K562 (cell line): ENCODE results near the gene DNALI1. TPM values are rescaled to one million over a fixed set of nuclear protein-coding genes. Genes with fewer than 3 reads are reported as not detected.

Experiments used
- ATAC-seq: fragments of 200-7000 bp; cut with Tn5 transposase; 3 replicates; pipeline ENCODE4 v1.9.1; 2020; ENCODE audit warnings: moderate library complexity
- BruUV-seq: library from RNA; stranded (reverse); fragments of 400-500 nt; replicated peaks from 2 replicates; lab custom pipeline; 2021; lab: Mats Ljungman, UMichigan
- CTCF ChIA-PET: fragments of 300-600 bp; formaldehyde crosslinking; extraction: SDS; loops from one replicate; lab custom pipeline; 2021; ENCODE audit warnings: low intra/inter-chr PET ratio; lab: Yijun Ruan, JAX
- POLR2A ChIA-PET: fragments of 300-600, 350-650 bp; sonication (Branson Sonifier 250); formaldehyde crosslinking; extraction: SDS; loops from one replicate; lab custom pipeline; 2021; ENCODE audit warnings: antibody characterized with exemption, inconsistent platforms; lab: Yijun Ruan, JAX
- DNase-seq, 4 experiments: peaks; one replicate each; pipeline versions ENCODE4 v3.0.0 to v3.0.0-alpha.2; 2011 to 2018; ENCODE audit warnings: low spot score in 3 of 4, mixed read lengths in 3 of 4; ENCODE audit errors: extremely low read depth in 1 of 4
- FAIRE-seq: peaks from 2 replicates; lab custom pipeline; 2011; peaks lifted over from hg19 to GRCh38; lab: Jason Lieb, UNC
- H2AFZ ChIP-seq: 2 replicates; pipeline ENCODE4 v1.6.0; 2011; ENCODE audit warnings: low read depth, low read length, control low read depth, inconsistent platforms
- H3K27ac ChIP-seq: fragments of 200-600 bp; 3 replicates; pipeline ENCODE4 v1.8.0; 2011; ENCODE audit warnings: low read depth, mild to moderate bottlenecking, control low read depth, inconsistent platforms, low read length, moderate library complexity, mixed read lengths; ENCODE audit errors: extremely low read depth
- H3K27me3 ChIP-seq, 2 experiments: fragments of 300-600 bp in 1 of 2; 2 replicates in 1 of 2; 3 replicates in 1 of 2; pipeline versions ENCODE4 v1.6.0 to v1.8.0; 2011; ENCODE audit warnings: inconsistent platforms in 2 of 2, low read length in 2 of 2, mild to moderate bottlenecking in 1 of 2, mixed read lengths in 1 of 2, moderate library complexity in 1 of 2; ENCODE audit not compliant: control insufficient read depth in 2 of 2, insufficient read depth in 2 of 2
- H3K36me3 ChIP-seq: fragments of 300-600 bp; 3 replicates; pipeline ENCODE4 v1.8.0; 2011; ENCODE audit warnings: mild to moderate bottlenecking, low read length, inconsistent platforms; ENCODE audit not compliant: control insufficient read depth, insufficient read depth
- H3K4me1 ChIP-seq, 2 experiments: fragments of 200-600 bp in 1 of 2; replicated peaks in 1 of 2; 2 replicates in 1 of 2; 3 replicates in 1 of 2; pipeline versions ENCODE4 v1.5.1 to v1.8.0; 2011; ENCODE audit warnings: inconsistent platforms in 2 of 2, low read length in 2 of 2, mild to moderate bottlenecking in 1 of 2, mixed read lengths in 1 of 2, moderate library complexity in 1 of 2; ENCODE audit not compliant: control insufficient read depth in 2 of 2, insufficient read depth in 2 of 2
- H3K4me2 ChIP-seq: 2 replicates; pipeline ENCODE4 v1.6.1; 2011; ENCODE audit warnings: low read length, control low read depth, inconsistent platforms, mixed read lengths; ENCODE audit not compliant: insufficient read depth
- H3K4me3 ChIP-seq: fragments of 200-600 bp; sonication (generic), shearing (Covaris generic); 2 replicates; pipeline ENCODE4 v1.5.1; 2016; ENCODE audit warnings: control low read depth, inconsistent platforms
- H3K79me2 ChIP-seq: fragments of 200-600 bp; 3 replicates; pipeline ENCODE4 v1.8.0; 2011; ENCODE audit warnings: low read length, inconsistent platforms; ENCODE audit not compliant: control insufficient read depth, insufficient read depth
- H3K9ac ChIP-seq, 2 experiments: 2 replicates each; pipeline versions ENCODE4 v1.6.0 to v1.6.1; 2011; ENCODE audit warnings: low read depth in 2 of 2, low read length in 2 of 2, control low read depth in 1 of 2, inconsistent platforms in 1 of 2, mild to moderate bottlenecking in 1 of 2, mixed read lengths in 1 of 2; ENCODE audit not compliant: insufficient read depth in 1 of 2
- H3K9me1 ChIP-seq: one replicate; pipeline ENCODE4 v1.6.0; 2011; ENCODE audit warnings: inconsistent platforms, mild to moderate bottlenecking, low read length, moderate library complexity; ENCODE audit not compliant: control insufficient read depth, insufficient read depth
- H3K9me3 ChIP-seq: replicated peaks from 2 replicates; pipeline ENCODE4 v1.5.1; 2011; ENCODE audit warnings: low read depth, low read length, inconsistent platforms; ENCODE audit not compliant: control insufficient read depth, insufficient read depth
- H4K20me1 ChIP-seq: replicated peaks from 2 replicates; pipeline ENCODE4 v1.6.1; 2011; ENCODE audit warnings: low read length, inconsistent platforms, mixed read lengths; ENCODE audit not compliant: control insufficient read depth, insufficient read depth
- ARID2 ChIP-seq: fragments of 450-650 bp; IDR thresholded peaks from 2 replicates; pipeline ENCODE4 v1.6.1; 2017; ENCODE audit warnings: antibody characterized with exemption, mild to moderate bottlenecking
- CHD1 ChIP-seq: fragments of 200-600 bp; sonication (generic); IDR thresholded peaks from one replicate; pipeline ENCODE4 v1.6.1; 2012; ENCODE audit warnings: mild to moderate bottlenecking, moderate library complexity, low read length, inconsistent platforms
- GABPB1 ChIP-seq: sonication (generic); formaldehyde crosslinking; IDR thresholded peaks from 2 replicates; pipeline ENCODE4 v1.8.0; 2022; ENCODE audit warnings: mild to moderate bottlenecking, missing genetic modification reagents
- GTF2E2 ChIP-seq: fragments of 200-800 bp; sonication (Bioruptor generic); IDR thresholded peaks from 2 replicates; pipeline ENCODE4 v1.6.1; 2016; ENCODE audit warnings: missing genetic modification characterization, missing compliant biosample characterization
- POLR3G ChIP-seq: IDR thresholded peaks from 2 replicates; pipeline ENCODE4 v1.6.1; 2011; ENCODE audit not compliant: insufficient read length, insufficient replicate concordance; ENCODE audit errors: extremely low read depth
- SETDB1 ChIP-seq: IDR thresholded peaks from one replicate; pipeline ENCODE4 v1.6.1; 2012; ENCODE audit warnings: low read length, control low read depth, inconsistent platforms
- SMAD4 ChIP-seq: fragments of 250-450 bp; sonication (Bioruptor Pico); conservative IDR thresholded peaks from 2 replicates; pipeline ENCODE4 v1.8.0; 2021; ENCODE audit warnings: inconsistent platforms, mild to moderate bottlenecking, moderate library complexity
- ZNF253 ChIP-seq: fragments of 250-450 bp; sonication (Bioruptor Pico); conservative IDR thresholded peaks from 2 replicates; pipeline ENCODE4 v1.6.1; 2021; ENCODE audit warnings: mild to moderate bottlenecking
- ZNF668 ChIP-seq: fragments of 250-450 bp; sonication (Bioruptor Pico); IDR thresholded peaks from 2 replicates; pipeline ENCODE4 v1.8.0; 2022; ENCODE audit warnings: mild to moderate bottlenecking, inconsistent platforms
- ZNF707 ChIP-seq: fragments of 250-450 bp; sonication (Bioruptor Pico); conservative IDR thresholded peaks from 2 replicates; pipeline ENCODE4 v1.8.0; 2022; ENCODE audit warnings: inconsistent platforms, mild to moderate bottlenecking, moderate library complexity
- WGBS: fragments of 100-300 bp; shearing (Covaris generic); methylation state at CpG from one replicate; pipeline ENCODE4 v1.1.6; 2016; ENCODE audit warnings: low coverage, mixed read lengths; ENCODE audit not compliant: insufficient coverage; ENCODE audit errors: missing lambda C conversion rate; 5-methylcytosine and 5-hydroxymethylcytosine counted together
- in situ Hi-C: fragments of 300-500 bp; cut with MboI; formaldehyde crosslinking; loops from 4 replicates; pipeline ENCODE4 v1.15.0; 2018; ENCODE audit warnings: inconsistent platforms, mixed read lengths
- intact Hi-C: fragments of 100-400 bp; cut with micrococcal nuclease; formaldehyde crosslinking; loops from 2 replicates; pipeline ENCODE4 v1.14.2; 2022
- polyA plus RNA-seq, 8 experiments: library from polyadenylated mRNA; depleted of rRNA in 4 of 8; stranded (reverse) in 5 of 8; unstranded in 3 of 8; fragments of >200 nt; fragmentation: Nextera tagmentation in 2 of 8; fragmentation: Illumina TruSeq in 1 of 8; extraction: Ambion mirVana in 2 of 8; extraction: Trizol in 1 of 8; gene quantifications; 2 replicates each; pipeline versions ENCODE4 v1.2.1 to v1.2.3, GENCODE V29; 2011 to 2014; ENCODE audit warnings: inconsistent platforms in 1 of 8, missing spikeins in 1 of 8
- total RNA-seq, 7 experiments: library from RNA; depleted of rRNA in 6 of 7; stranded (reverse); fragments of >200 nt in 6 of 7; fragmentation: Illumina TruSeq in 2 of 7; extraction: Trizol in 2 of 7; gene quantifications; 2 replicates each; pipeline versions ENCODE4 v1.2.1 to v1.2.3, GENCODE V29; 2011 to 2021; ENCODE audit warnings: low replicate concordance in 1 of 7
- TF ChIP-seq, protein P1 (sequence below): fragments of 250-450 bp; sonication (Bioruptor Pico); IDR thresholded peaks from 2 replicates; pipeline ENCODE4 v1.5.0; 2020; ENCODE audit warnings: mild to moderate bottlenecking, borderline replicate concordance
- TF ChIP-seq, protein P2 (sequence below): IDR thresholded peaks from 2 replicates; pipeline ENCODE4 v1.6.1; 2011; ENCODE audit not compliant: insufficient read length; ENCODE audit errors: extremely low read depth
- TF ChIP-seq, protein P3 (sequence below): fragments of 450-650 bp; IDR thresholded peaks from 2 replicates; pipeline ENCODE4 v1.6.1; 2018; ENCODE audit warnings: mild to moderate bottlenecking, low read depth; ENCODE audit not compliant: partially characterized antibody

DNALI1 gene
- total and polyA plus RNA-seq, 9 of the 15 experiments (the other 6 are each of a cell fraction or from before 2014, with no cell fraction given): 0.87 to 5.6 (median 1.2) TPM

DNA sequence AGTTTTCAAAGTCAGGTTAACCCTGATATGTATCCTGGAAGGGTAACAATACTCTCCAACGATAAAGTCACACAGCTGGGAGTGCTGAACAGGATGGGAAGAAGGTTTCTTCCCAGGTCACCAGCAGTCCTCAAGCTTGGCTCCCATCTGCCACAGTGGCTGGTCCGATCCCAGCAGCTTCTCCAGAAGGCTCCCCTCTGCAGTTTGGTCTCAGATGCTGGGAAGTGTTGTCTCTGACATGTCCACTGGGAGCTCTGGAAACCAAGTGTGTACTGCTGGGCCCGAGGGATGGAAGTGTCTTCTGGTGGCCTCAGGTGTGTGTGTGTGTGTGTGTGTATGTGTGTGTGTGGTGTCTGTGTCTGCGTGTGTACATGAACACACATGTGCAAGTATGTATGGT lies 55.4 kb downstream of the DNALI1 start:
- no TSS peak for BruUV-seq
- H2AFZ ChIP-seq: no peak overlapping the region
- H3K4me1 ChIP-seq: no peaks in the 10 kb centered on the region
- POLR2A ChIA-PET: interaction anchor here (1.0 to 1.2 kb wide), 2 partner anchors 10 to 13 kb away, joined by 3 to 4 read pairs; no protein-coding TSS in a partner anchor
- no peak overlapping the region for H3K27ac ChIP-seq
- TF ChIP-seq, protein P1, sequence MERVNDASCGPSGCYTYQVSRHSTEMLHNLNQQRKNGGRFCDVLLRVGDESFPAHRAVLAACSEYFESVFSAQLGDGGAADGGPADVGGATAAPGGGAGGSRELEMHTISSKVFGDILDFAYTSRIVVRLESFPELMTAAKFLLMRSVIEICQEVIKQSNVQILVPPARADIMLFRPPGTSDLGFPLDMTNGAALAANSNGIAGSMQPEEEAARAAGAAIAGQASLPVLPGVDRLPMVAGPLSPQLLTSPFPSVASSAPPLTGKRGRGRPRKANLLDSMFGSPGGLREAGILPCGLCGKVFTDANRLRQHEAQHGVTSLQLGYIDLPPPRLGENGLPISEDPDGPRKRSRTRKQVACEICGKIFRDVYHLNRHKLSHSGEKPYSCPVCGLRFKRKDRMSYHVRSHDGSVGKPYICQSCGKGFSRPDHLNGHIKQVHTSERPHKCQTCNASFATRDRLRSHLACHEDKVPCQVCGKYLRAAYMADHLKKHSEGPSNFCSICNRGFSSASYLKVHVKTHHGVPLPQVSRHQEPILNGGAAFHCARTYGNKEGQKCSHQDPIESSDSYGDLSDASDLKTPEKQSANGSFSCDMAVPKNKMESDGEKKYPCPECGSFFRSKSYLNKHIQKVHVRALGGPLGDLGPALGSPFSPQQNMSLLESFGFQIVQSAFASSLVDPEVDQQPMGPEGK (CRISPR knock-in tag): no peak
- TF ChIP-seq SETDB1 (no peak), ZNF707 (CRISPR knock-in tag) (no peak), SMAD4 (no peak), ZNF253 (CRISPR knock-in tag) (no peak), GTF2E2 (tag) (no peak), GABPB1 (CRISPR knock-in tag) (no peak), ZNF668 (no peak), POLR3G (no peak), ARID2 (no peak), CHD1 (no peak)
- TF ChIP-seq, protein P2, sequence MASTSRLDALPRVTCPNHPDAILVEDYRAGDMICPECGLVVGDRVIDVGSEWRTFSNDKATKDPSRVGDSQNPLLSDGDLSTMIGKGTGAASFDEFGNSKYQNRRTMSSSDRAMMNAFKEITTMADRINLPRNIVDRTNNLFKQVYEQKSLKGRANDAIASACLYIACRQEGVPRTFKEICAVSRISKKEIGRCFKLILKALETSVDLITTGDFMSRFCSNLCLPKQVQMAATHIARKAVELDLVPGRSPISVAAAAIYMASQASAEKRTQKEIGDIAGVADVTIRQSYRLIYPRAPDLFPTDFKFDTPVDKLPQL: no peak
- TF ChIP-seq, protein P3, sequence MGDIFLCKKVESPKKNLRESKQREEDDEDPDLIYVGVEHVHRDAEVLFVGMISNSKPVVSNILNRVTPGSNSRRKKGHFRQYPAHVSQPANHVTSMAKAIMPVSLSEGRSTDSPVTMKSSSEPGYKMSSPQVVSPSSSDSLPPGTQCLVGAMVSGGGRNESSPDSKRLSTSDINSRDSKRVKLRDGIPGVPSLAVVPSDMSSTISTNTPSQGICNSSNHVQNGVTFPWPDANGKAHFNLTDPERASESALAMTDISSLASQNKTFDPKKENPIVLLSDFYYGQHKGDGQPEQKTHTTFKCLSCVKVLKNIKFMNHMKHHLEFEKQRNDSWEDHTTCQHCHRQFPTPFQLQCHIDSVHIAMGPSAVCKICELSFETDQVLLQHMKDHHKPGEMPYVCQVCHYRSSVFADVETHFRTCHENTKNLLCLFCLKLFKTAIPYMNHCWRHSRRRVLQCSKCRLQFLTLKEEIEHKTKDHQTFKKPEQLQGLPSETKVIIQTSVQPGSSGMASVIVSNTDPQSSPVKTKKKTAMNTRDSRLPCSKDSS: no peak
- ATAC-seq (peak; percentile 41), DNase-seq (no peak), FAIRE-seq (no peak)
- no peak overlapping the region for H3K4me3 ChIP-seq
- H3K36me3 ChIP-seq: no peaks in the 10 kb centered on the region
- no peaks in the 10 kb centered on the region for H3K9me1 ChIP-seq
- no peaks in the 10 kb centered on the region for H3K79me2 ChIP-seq
- intact Hi-C loops (no loop called here), in situ Hi-C loops (no loop called here)
- H3K9ac ChIP-seq: no peak overlapping the region
- H4K20me1 ChIP-seq: peaks cover 5% of the 10 kb centered on the region
- H3K4me2 ChIP-seq: no peak overlapping the region
- peaks cover 75 to 81% of the 10 kb centered on the region in 2 experiments for H3K27me3 ChIP-seq
- CTCF ChIA-PET: no interaction called here
- H3K9me3 ChIP-seq: no peaks in the 10 kb centered on the region
- 2% methylated on average over 4 of the region's 4 CpGs for WGBS
